Measurements from ENCODE around the gene SPTLC1.
"Not testable (repeated sequence)": the region's sequence is repeated elsewhere in the genome, so short reads cannot be mapped to it uniquely, and the experiment has no call there.

SPTLC1 gene, protein sequence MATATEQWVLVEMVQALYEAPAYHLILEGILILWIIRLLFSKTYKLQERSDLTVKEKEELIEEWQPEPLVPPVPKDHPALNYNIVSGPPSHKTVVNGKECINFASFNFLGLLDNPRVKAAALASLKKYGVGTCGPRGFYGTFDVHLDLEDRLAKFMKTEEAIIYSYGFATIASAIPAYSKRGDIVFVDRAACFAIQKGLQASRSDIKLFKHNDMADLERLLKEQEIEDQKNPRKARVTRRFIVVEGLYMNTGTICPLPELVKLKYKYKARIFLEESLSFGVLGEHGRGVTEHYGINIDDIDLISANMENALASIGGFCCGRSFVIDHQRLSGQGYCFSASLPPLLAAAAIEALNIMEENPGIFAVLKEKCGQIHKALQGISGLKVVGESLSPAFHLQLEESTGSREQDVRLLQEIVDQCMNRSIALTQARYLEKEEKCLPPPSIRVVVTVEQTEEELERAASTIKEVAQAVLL

DNA sequence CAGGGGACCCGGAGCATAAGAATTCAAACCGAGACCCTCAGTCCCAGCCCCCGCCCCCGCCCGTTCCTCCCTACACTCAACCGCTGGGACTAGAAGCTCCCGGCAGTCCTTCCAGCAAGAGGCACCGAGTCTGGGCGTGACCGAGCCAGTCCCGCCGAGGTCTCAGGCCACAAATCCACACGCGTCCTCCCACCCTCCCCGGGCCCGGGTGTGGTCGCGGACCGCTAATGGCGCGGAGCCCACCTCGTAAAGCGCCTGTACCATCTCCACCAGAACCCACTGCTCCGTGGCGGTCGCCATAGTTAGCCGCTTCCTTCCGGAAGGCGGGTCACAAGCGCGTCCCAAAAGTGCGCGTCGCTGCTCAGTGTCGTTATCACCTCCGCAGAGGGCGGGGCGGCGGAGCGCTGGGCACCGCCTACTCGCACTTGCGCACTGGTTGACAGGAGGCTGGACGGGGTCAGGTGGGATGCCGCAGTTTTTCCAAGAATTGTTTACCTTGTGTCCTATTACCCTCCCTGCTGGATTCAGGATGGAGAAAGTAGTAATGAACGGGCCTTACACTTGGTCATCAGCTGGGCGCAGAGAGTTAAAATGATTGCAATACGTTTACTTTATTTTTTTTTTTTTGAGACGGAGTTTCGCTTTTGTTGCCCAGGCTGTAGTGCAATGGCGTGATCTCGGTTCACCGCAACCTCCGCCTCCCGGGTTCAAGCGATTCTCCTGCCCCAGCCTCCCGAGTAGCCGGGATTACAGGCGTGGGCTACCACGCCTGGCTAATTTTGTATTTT lies at the start of gene SPTLC1:
SPTLC1 (minus strand) TSS at position 343 of the 788 bp plus-strand sequence; CDS start at position 300, 43 bp downstream.
- H3K4me1 Mint-ChIP-seq, result peaks cover 23% of the 10 kb centered on the region

GRCh38 chr9:92164975-92165374 lies 49.8 kb upstream of the SPTLC1 start:
- ATAC-seq, result no peak
- H3K4me1 Mint-ChIP-seq, result no peaks in the 10 kb centered on the region
- no peak for DNase-seq (ENCODE audit: low spot score in 2 of 2)
- no peaks in the 10 kb centered on the region for H3K36me3 Mint-ChIP-seq
- H3K4me3 Mint-ChIP-seq, result no peak overlapping the region
- no peak overlapping the region for H3K27ac Mint-ChIP-seq
- H3K9me3 Mint-ChIP-seq, result peaks cover 17% of the 10 kb centered on the region

More for the DNA sequence above, at the start of gene SPTLC1:
- Mint-ChIP-seq H3K9me3 (no peaks in the 10 kb centered on the region), H3K27ac (peak within 1 kb of the TSS; percentile 99), H3K4me3 (peak within 1 kb of the TSS; percentile 96), H3K36me3 (peaks cover 11% of the 10 kb centered on the region)
- ATAC-seq, result peak; percentile 99
- DNase-seq (ENCODE audit: low spot score in 2 of 2), result peak; percentile 90 to 95

DNA sequence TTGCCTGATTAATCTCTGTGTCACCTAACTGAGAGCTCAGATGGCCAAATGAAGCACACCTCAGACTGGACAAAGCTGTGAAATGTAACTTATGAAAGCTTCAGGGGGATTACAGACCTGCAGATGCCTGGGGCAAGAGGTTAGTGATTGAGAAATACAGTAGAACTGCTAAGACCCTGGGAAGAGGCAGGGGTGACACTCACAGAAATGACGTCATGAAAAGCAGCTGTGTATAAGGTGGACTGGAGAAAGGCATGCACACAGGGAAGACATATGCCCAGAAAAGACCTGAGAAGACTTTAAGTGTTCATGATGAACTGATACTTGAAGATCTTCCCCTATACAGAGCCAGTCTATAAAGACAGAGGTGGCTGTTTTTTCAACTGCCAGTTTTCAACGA lies 49.3 kb upstream of the SPTLC1 start:
- H3K4me3 Mint-ChIP-seq, result no peak overlapping the region
- no peaks in the 10 kb centered on the region for H3K36me3 Mint-ChIP-seq
- H3K4me1 Mint-ChIP-seq, result no peaks in the 10 kb centered on the region
- DNase-seq (ENCODE audit: low spot score in 2 of 2), result no peak
- peaks cover 17% of the 10 kb centered on the region for H3K9me3 Mint-ChIP-seq
- H3K27ac Mint-ChIP-seq, result no peak overlapping the region
- no peak for ATAC-seq

DNA sequence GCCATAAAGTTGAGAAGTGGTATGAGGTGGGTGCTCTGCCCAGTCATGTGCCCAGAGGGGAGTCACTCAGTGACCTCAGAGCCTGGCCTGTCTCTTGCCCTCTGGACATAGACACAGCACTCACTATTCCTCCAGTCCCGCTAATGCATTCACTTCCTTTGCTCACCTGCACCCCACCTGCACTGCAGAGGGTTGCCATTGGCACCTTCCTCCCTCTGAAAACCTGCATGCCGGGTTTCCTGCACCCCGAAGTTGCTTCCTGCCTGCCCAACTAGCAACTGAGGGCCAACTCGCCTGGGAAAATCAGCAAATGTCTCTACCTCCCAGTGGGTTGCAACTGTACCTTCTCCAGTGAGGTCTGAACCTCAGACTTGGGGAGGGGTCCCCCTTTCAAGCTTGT lies 48.1 kb upstream of the SPTLC1 start:
- H3K27ac Mint-ChIP-seq, result no peak overlapping the region
- H3K9me3 Mint-ChIP-seq, result peaks cover 17% of the 10 kb centered on the region
- ATAC-seq (no peak), DNase-seq (ENCODE audit: low spot score in 2 of 2) (no peak)
- no peaks in the 10 kb centered on the region for H3K4me1 Mint-ChIP-seq
- no peaks in the 10 kb centered on the region for H3K36me3 Mint-ChIP-seq
- H3K4me3 Mint-ChIP-seq, result no peak overlapping the region

GRCh38 chr9:92160786-92161185 lies 45.6 kb upstream of the SPTLC1 start:
- ATAC-seq (no peak), DNase-seq (ENCODE audit: low spot score in 2 of 2) (no peak)
- H3K4me1 Mint-ChIP-seq, result no peaks in the 10 kb centered on the region
- H3K4me3 Mint-ChIP-seq, result no peak overlapping the region
- peaks cover 17% of the 10 kb centered on the region for H3K9me3 Mint-ChIP-seq
- H3K36me3 Mint-ChIP-seq, result no peaks in the 10 kb centered on the region
- no peak overlapping the region for H3K27ac Mint-ChIP-seq

- Mint-ChIP-seq H3K4me3 (no peak overlapping the region), H3K4me1 (no peaks in the 10 kb centered on the region), H3K9me3 (peaks cover 2% of the 10 kb centered on the region), H3K27ac (no peak overlapping the region), H3K36me3 (no peaks in the 10 kb centered on the region)
- DNase-seq (ENCODE audit: low spot score in 2 of 2) (no peak), ATAC-seq (no peak)
Measured at GRCh38 chr9:92159058-92159457, 43.8 kb upstream of the SPTLC1 start.

DNA sequence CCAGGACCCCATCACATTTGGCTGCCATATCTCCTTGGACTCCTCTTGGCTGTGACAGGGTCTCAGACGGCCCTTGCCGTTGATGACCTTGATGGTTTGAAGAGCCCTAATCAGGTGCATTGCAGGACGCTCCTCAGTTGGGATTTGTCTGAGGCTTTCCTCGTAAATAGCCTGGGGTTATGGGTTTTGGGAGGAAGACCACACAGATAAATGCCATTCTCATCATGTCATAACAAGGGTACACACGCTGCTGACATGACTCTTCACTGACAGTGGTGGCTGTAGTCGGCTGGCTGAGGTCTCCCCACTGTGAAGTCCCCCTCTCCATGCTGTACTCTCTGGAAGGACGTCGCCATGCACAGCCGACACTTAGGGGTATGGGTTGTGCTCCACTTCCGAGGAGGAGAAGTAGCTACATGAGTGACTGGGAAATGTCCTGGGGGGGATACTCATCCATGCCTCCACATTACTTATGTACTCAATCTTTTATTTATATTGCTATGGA lies 42.9 kb upstream of the SPTLC1 start:
- Mint-ChIP-seq H3K36me3 (no peaks in the 10 kb centered on the region), H3K4me3 (no peak overlapping the region), H3K27ac (no peak overlapping the region), H3K9me3 (no peaks in the 10 kb centered on the region), H3K4me1 (no peaks in the 10 kb centered on the region)
- DNase-seq (ENCODE audit: low spot score in 2 of 2) (no peak), ATAC-seq (no peak)

- not testable (repeated sequence) for H3K36me3 Mint-ChIP-seq; DNase-seq (ENCODE audit: low spot score in 2 of 2); H3K9me3 Mint-ChIP-seq; H3K4me3 Mint-ChIP-seq; H3K27ac Mint-ChIP-seq; H3K4me1 Mint-ChIP-seq; ATAC-seq
Measured at GRCh38 chr9:92155736-92156135, 40.5 kb upstream of the SPTLC1 start.

DNA sequence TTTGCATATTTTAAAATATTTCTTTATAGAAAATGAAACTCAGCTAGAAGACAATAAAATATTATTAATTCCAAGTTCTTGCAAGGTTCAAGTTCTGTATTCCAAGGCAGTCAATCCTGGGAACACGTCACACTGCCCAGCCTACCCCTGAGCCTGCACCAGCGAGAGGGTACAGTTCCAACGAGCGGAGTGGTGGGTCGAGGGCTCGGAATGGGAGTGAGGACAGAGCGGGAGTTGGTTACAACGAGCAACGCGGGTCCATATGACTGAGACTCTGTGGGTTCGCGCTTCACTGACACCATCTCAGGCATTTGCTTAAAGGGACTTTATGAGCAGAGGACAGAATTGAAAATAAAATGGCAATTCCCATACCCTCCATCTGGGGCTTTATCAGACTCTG lies 40.0 kb upstream of the SPTLC1 start:
- Mint-ChIP-seq H3K4me3 (no peak overlapping the region), H3K27ac (no peak overlapping the region), H3K4me1 (no peaks in the 10 kb centered on the region), H3K36me3 (no peaks in the 10 kb centered on the region), H3K9me3 (no peaks in the 10 kb centered on the region)
- no peak for DNase-seq (ENCODE audit: low spot score in 2 of 2)
- no peak for ATAC-seq

DNA sequence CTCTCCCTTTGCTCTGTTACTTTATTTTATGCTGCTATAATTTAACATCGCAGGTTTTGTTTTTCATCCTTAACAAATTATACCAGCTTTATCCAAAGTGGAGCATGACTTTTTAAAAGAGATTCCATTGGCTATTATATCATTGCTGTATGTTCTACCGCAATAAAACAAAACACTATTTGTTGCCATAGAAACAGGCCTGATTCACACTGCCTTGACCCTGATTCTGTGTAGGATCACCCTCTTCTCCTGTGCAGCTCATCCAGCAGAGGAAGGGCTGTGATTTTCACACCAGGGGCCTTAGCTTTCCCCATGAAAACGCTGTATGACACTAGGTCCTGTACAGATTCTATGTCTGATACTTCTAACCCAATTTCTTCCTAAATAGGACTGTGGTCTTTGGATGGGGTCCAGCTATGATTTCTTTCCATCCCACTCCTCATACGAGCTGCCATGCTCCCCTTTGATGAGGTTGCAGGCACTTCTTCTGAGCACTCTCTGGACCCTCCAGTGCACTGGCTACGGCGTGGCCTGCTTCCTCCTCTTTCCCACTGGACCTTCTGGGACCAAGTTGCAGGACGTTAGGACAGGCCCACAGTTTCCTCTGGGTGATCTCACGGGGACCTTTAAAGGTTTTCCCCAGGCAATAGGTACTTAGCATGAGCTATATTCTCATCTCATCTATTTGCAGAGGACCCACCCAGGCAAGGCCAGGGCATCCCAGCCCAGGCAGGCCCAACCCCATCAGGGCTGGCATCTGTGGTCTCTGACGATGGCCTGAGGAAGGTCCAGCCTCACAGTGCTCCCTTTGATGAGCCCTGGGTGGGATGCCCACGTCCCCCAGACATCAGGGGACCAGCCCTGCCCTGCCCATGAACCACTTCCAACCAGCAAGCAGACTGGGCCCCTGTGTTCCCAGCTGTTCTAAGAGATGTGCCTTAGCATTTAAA lies 38.5 kb upstream of the SPTLC1 start:
- not testable (repeated sequence) for H3K4me1 Mint-ChIP-seq, H3K9me3 Mint-ChIP-seq, H3K4me3 Mint-ChIP-seq, H3K36me3 Mint-ChIP-seq, H3K27ac Mint-ChIP-seq, ATAC-seq
- peak in 1 of 2 donors; percentile 38 for DNase-seq (ENCODE audit: low spot score in 2 of 2)

DNA sequence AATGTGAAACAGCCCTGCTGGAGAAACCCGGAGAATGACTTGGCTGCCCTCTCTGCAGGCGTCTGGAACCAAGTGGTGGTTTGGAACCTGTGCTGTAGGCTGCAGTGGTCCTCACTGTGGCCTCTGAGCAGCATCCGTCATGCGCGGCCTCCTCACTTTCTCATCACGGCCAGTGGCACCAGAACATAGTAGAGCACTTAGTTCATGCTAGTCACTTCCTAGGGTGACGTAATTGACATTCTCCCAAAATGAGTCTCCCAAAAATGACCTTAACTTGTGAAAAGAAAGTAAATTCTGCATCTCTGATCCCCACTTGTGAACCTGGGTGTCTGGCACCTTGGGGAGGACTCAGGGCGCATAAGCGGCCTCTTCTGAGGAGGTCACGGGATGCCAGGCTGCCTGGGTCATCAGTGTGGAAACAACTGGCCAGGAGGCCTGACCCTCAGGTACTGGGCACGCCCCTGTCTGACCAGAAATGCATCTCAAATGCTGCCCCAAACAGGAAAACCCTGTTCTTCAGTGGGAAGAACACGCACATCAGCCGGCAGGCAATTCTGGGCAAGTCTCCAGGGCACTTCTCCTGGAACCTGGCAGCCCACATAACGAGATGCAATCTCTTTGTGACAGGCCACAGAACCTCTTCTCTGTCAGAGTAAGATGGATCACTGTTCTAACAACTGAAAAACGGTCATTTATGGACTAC lies 36.6 kb upstream of the SPTLC1 start:
- no peaks in the 10 kb centered on the region for H3K9me3 Mint-ChIP-seq
- H3K4me1 Mint-ChIP-seq, result peaks cover 8% of the 10 kb centered on the region
- H3K4me3 Mint-ChIP-seq, result no peak overlapping the region
- no peaks in the 10 kb centered on the region for H3K36me3 Mint-ChIP-seq
- DNase-seq (ENCODE audit: low spot score in 2 of 2) (peak in 1 of 2 donors; percentile 38), ATAC-seq (no peak)
- H3K27ac Mint-ChIP-seq, result no peak overlapping the region

- not testable (repeated sequence) for H3K27ac Mint-ChIP-seq; ATAC-seq; H3K9me3 Mint-ChIP-seq; H3K4me1 Mint-ChIP-seq; H3K36me3 Mint-ChIP-seq; H3K4me3 Mint-ChIP-seq; DNase-seq (ENCODE audit: low spot score in 2 of 2)
Measured at GRCh38 chr9:92150501-92151470, 35.6 kb upstream of the SPTLC1 start.

DNA sequence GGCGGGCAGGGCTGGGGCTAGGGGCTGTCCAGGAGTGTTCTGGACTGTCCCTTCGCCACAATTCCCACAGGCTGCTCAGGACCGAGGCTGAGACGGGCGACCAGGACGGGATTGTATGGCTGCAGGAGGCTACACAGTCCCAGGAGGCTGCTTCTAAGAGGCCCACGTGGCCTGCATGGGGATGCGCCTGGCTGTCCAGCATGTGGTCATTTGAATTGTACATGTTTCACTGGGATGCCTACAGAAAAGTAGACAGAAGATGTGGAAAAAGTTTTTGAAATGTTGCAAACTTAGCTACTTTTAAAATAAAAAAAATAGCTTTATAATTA lies 32.6 kb upstream of the SPTLC1 start:
- Mint-ChIP-seq H3K27ac (peak overlapping the region; percentile 93), H3K4me3 (peak overlapping the region; percentile 64)

More for the DNA sequence above, 32.6 kb upstream of the SPTLC1 start:
- Mint-ChIP-seq H3K4me1 (peaks cover 8% of the 10 kb centered on the region), H3K36me3 (no peaks in the 10 kb centered on the region), H3K9me3 (no peaks in the 10 kb centered on the region)
- ATAC-seq (no peak), DNase-seq (ENCODE audit: low spot score in 2 of 2) (no peak)

Measured in stimulated activated effector memory CD8-positive, alpha-beta T cell treated with anti-CD3 and anti-CD28 coated beads, Interleukin-12 subunit alpha, Interleukin-12 subunit beta, amount 100 ng/mL, for 72 hours (primary cell).